Measurements from ENCODE around the gene TXNDC12.
"Not testable (repeated sequence)": the region's sequence is repeated elsewhere in the genome, so short reads cannot be mapped to it uniquely, and the experiment has no call there.

Gene TXNDC12

DNA sequence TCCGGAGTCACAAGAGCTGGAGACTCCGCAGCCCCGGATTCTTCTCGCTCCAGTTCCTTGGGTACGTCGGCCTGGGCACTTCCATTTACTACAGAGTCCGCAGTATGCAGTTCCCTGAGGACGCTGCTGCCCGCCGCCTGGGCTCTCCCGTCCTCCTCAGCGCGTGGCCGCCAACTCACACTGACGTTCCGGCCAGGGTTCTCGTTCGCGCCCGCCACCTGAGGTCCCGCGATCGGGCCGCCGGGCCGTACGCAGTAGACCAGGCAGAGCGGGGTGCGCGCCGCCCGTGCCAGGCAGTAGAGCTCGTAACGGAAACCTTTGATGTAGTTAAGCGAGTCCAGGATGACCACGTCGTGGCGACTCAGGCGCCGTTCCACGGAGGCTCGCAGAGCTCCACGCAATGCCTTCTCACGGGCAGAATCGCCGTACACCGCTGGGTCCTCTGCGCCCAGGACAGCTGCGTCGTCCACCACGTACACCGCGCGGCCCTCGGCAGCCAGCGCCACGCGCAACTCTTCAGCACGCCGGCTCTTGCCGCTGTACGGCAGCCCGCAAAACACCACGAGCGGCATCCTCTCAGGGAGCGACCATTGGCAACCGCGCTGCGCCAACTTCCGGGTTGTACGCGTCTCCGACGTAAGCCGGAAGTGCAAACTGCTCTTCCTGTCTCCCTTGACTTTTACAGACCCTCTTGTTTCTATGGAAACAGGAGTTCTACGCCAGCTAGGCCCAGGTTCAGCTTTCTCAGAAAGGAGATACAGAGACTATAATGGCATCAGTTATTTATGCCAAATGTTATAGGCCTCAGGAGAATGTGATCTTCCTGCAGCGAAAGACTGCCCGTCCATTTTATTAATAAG, 21.6 kb downstream of the TXNDC12 start, which contains the start of gene KTI12:
Gene KTI12 (minus strand): TSS at position 621 of the 860 bp plus-strand sequence. CDS start 49 bp downstream, at position 572.
- H3K27me3 Mint-ChIP-seq: no peaks in the 10 kb centered on the region
- H3K27ac Mint-ChIP-seq: peak within 1 kb of the TSS; percentile 97
- H3K4me3 Mint-ChIP-seq: peak within 1 kb of the TSS; percentile 95
- H3K4me1 Mint-ChIP-seq (ENCODE audit: low read depth): peaks cover 38% of the 10 kb centered on the region
- H3K9me3 Mint-ChIP-seq: no peaks in the 10 kb centered on the region
- DNase-seq: peak; percentile 86
- H3K36me3 Mint-ChIP-seq (ENCODE audit: low read depth): peaks cover 71% of the 10 kb centered on the region

DNA sequence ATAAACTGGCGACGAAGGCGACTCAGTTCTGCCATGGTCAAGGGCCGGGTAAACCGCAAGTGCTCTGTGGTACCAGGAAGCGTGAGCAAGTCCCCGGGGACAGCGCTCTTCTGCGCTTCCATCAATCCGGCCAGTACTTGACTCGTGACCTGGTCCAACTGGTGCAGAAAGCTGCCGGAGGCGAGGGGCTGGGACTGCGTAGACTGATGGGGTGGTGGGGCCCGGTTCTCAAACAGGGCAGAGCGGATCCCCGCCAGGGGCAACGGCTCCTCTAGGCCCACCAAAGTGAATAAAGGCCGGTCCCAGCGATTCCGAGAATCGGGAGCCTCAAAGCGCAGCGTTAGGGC, 22.2 kb downstream of the TXNDC12 start:
- peak overlapping the region; percentile 97 for H3K27ac Mint-ChIP-seq
- no peaks in the 10 kb centered on the region for H3K9me3 Mint-ChIP-seq
- no peak for DNase-seq
- peaks cover 69% of the 10 kb centered on the region for H3K36me3 Mint-ChIP-seq (ENCODE audit: low read depth)
- peak overlapping the region; percentile 95 for H3K4me3 Mint-ChIP-seq
- H3K27me3 Mint-ChIP-seq: no peaks in the 10 kb centered on the region
- H3K4me1 Mint-ChIP-seq (ENCODE audit: low read depth): peaks cover 38% of the 10 kb centered on the region

DNA sequence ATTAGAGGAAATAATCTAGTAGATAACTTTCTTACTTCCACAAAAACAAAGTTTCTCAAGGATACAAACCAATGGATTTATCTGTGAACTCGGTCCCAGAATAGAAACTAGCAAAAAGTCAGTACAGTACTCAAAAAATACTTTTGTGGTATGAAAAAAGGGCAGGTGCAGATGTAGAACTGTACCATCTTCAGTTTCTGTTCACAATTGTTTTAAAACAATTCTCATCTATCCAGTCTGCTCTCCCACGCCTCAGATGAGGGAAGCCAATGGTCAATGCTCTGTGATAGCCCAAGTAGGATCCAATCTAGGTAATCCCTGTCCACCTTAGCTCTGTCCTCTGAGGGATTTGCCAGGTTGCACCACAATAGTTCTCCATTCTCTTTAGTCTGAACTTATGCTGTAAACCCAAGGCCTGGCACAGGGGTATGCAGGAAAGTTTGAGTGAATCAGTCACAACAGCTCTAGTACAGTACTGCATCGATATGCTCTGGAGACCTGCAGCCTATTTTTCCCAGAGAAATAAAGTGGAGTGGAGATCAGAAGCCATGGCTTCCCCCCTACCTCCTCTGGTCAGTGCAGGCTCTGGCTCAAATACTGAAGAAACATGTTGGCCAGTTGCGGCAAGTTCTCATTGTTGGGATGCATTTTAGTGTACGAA, 22.7 kb downstream of the TXNDC12 start:
- no peak for DNase-seq
- peak overlapping the region; percentile 97 for H3K27ac Mint-ChIP-seq
- H3K9me3 Mint-ChIP-seq: no peaks in the 10 kb centered on the region
- H3K4me3 Mint-ChIP-seq: peak overlapping the region; percentile 95
- H3K4me1 Mint-ChIP-seq (ENCODE audit: low read depth): peaks cover 38% of the 10 kb centered on the region
- H3K27me3 Mint-ChIP-seq: no peaks in the 10 kb centered on the region
- H3K36me3 Mint-ChIP-seq (ENCODE audit: low read depth): peaks cover 66% of the 10 kb centered on the region

DNA sequence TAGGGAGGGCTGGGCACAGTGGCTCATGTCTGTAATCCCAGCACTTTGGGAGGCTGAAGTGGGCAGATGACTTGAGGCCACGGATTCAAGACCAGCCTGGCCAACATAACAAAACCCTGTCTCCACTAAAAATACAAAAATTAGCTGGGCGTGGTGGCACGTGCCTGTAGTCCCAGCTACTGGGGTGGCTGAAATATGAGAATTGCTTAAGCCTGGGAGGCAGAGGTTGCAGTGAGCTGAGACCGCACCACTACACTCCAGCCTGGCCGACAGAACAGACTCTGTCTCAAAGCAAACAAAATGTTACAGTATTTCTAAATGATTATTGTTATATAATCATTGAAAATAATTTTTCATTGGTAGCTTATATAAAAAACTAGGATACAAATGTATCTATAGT, 26.2 kb downstream of the TXNDC12 start:
- H3K4me3 Mint-ChIP-seq, H3K9me3 Mint-ChIP-seq, H3K27ac Mint-ChIP-seq, DNase-seq, H3K27me3 Mint-ChIP-seq: not testable (repeated sequence)
- peaks cover 72% of the 10 kb centered on the region for H3K36me3 Mint-ChIP-seq (ENCODE audit: low read depth)
- H3K4me1 Mint-ChIP-seq (ENCODE audit: low read depth): peaks cover 34% of the 10 kb centered on the region

DNA sequence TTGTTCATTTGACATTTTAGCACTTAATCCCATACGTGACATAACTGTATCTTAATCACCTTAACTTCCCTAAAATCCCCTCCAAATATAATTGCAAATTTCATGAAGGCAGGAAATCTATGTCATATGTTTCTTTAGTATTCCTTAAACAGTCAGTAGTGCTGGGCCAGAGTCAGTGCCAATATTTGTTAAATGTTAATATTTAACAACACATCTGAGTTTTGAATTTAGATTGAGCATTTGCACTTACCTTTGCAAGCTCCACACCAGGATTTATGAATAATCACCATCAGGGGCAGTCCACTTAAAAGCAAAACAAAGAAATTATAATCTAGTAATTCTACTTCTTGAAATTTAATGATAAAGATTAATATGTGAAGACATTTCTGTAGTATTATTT, 26.7 kb downstream of the TXNDC12 start:
- DNase-seq: no peak
- Mint-ChIP-seq H3K4me3 (no peak overlapping the region), H3K9me3 (no peaks in the 10 kb centered on the region), H3K27ac (no peak overlapping the region), H3K27me3 (no peaks in the 10 kb centered on the region), H3K4me1 (ENCODE audit: low read depth) (peaks cover 32% of the 10 kb centered on the region), H3K36me3 (ENCODE audit: low read depth) (peaks cover 73% of the 10 kb centered on the region)

DNA sequence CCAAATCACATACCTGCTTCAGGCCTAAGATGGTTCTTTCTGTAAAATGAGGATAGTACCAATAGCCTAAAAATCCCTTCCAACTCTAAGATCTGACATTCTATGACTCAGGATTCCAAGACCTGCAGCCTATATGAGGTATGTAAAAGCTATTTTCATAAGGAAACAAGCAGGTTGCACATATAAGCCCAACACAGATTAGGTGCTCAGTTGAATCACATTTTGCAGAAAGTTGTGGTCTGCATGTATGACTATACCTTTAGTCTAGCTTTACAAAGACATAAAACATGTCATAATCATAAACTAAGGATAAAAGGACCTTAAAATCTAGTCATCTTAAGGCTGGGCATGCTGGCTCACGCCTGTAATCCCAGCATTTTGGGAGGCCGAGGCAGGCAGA, 28.7 kb downstream of the TXNDC12 start:
- Mint-ChIP-seq H3K9me3 (no peaks in the 10 kb centered on the region), H3K4me1 (ENCODE audit: low read depth) (peaks cover 19% of the 10 kb centered on the region), H3K4me3 (no peak overlapping the region), H3K27me3 (no peaks in the 10 kb centered on the region), H3K36me3 (ENCODE audit: low read depth) (peaks cover 70% of the 10 kb centered on the region), H3K27ac (no peak overlapping the region)
- DNase-seq: no peak

DNA sequence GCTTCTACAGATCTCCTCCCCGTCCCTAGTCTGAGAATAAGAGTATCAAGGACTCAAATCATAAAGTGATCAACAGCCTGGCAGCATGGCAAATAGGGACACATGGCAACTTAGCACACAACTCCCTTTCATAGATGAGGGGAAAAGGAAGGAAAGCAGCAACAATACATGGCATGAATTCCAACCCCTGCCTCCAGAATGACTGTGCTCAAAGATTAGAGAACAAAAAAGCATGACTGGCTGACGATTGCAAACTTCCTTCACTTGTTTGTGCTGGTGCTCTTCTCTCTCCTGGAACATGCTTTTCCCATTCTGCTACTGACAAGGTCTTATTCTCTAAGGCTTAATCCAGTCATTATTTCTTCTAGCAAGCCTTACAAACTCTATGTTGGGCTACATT, 32.9 kb downstream of the TXNDC12 start:
- DNase-seq: no peak
- Mint-ChIP-seq H3K27me3 (no peaks in the 10 kb centered on the region), H3K36me3 (ENCODE audit: low read depth) (peaks cover 66% of the 10 kb centered on the region), H3K9me3 (no peaks in the 10 kb centered on the region), H3K4me1 (ENCODE audit: low read depth) (no peaks in the 10 kb centered on the region), H3K27ac (no peak overlapping the region), H3K4me3 (no peak overlapping the region)

DNA sequence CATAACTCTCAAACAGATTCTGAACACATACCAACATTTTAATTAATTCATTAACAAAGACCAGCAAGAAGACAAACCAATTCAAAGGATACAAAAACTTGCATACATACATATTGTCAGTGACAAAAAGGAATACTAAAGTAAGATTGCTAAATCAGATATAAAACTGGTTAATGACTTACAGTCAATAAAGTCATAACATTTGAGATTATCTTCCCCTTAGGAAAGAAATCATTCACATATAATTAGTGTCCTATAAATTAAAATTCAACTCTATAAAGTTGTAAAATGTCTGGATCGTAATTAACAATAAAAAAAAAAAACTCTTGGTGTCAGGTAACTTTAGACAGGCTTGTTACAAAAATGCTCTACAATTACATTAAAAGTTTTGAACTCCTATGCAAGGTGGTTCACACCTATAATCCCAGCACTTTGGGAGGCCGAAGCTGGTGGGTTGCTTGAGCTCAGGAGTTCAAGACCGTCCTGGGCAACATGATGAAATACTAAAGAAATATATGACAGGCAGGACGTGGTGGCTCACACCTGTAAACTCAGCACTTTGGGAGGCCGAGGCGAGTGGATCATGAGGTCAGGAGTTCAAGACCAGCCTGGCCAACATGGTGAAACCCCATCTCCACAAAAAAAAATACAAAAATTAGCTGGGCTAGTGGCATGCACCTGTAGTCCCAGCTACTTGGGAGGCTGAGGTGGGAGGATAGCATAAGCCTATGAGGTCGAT, 46.8 kb downstream of the TXNDC12 start:
- no peaks in the 10 kb centered on the region for H3K36me3 Mint-ChIP-seq (ENCODE audit: low read depth)
- H3K4me3 Mint-ChIP-seq: no peak overlapping the region
- H3K27me3 Mint-ChIP-seq: peaks cover 34% of the 10 kb centered on the region
- H3K4me1 Mint-ChIP-seq (ENCODE audit: low read depth): no peaks in the 10 kb centered on the region
- H3K27ac Mint-ChIP-seq: no peak overlapping the region
- no peaks in the 10 kb centered on the region for H3K9me3 Mint-ChIP-seq
- DNase-seq: no peak

DNA sequence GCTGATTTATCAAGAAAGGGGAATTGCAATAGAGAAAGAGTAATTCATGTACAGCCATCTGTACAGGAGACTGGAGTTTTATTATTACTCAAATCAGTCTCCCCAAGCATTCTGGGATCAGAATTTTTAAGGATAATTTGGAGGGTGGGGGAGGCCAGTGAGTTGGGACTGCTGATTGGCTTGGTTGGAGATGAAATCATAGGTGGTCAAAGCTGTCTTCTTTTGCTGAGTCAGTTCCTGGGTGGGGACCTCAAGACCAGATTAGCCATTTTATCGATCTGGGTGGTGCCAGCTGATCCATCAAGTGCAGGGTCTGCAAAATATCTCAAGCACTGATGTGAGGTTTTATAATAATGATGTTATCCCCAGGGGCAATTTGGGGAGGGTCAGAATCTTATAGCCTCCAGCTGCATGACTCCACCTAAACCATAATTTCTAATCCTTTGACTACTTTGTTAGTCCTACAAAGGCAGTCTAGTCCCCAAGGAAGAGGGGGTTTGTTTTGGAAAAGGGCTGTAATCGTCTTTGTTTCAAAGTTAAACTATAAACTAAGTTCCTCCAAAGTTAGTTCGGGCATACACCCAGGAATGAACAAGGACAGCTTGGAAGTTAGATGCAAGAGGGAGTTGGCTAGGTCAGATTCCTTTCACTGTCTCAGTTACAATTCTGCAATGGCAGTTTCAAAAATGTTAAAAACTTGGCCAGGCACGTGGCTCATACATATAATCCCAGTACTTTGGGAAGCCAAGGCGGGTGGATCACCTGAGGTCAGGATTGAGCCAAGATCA, 47.6 kb downstream of the TXNDC12 start:
- DNase-seq: no peak
- Mint-ChIP-seq H3K9me3 (no peaks in the 10 kb centered on the region), H3K27me3 (peaks cover 37% of the 10 kb centered on the region), H3K27ac (no peak overlapping the region), H3K4me1 (ENCODE audit: low read depth) (no peaks in the 10 kb centered on the region), H3K4me3 (no peak overlapping the region), H3K36me3 (ENCODE audit: low read depth) (no peaks in the 10 kb centered on the region)

DNA sequence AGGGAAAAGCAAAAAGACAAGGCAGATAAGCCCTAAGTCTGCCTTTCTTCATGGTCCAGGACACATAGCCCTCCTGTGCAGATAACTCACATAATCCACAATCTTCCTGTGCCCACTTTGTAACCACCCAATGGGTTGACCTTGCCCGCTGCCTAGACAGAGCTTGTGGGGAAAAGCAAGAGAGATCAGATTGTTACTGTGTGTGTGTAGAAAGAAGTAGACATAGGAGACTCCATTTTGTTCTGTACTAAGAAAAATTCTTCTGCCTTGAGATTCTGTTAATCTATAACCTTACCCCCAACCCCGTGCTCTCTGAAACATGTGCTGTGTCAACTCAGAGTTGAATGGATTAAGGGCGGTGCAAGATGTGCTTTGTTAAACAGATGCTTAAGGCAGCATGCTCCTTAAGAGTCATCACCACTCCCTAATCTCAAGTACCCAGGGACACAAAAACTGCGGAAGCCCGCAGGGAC, 48.9 kb downstream of the TXNDC12 start:
- DNase-seq; H3K36me3 Mint-ChIP-seq (ENCODE audit: low read depth): not testable (repeated sequence)

DNA sequence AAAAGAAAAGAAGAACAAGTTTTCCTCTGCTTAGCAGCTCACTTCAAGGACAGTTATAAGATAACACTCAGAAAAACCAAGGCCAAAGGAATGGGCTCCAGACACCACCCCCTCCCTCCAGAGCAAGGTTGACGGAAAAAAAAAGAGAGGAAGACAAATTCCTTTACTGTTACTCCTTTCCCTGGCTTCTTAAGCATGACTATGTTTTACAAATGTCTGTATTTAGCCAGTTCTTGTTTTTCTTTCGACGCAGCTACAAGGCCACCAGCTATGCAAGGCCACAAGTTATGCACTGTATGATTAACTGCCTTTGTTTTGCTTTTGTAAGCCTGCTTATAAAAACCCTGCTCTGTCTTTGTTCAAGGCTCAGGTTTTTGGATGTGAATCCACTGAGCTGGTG, 49.4 kb downstream of the TXNDC12 start:
- not testable (repeated sequence) for H3K27ac Mint-ChIP-seq; H3K4me1 Mint-ChIP-seq (ENCODE audit: low read depth); H3K9me3 Mint-ChIP-seq; DNase-seq; H3K4me3 Mint-ChIP-seq; H3K36me3 Mint-ChIP-seq (ENCODE audit: low read depth)
- peaks cover 37% of the 10 kb centered on the region for H3K27me3 Mint-ChIP-seq

More for the DNA sequence above, 48.9 kb downstream of the TXNDC12 start:
- not testable (repeated sequence) for H3K9me3 Mint-ChIP-seq; H3K4me1 Mint-ChIP-seq (ENCODE audit: low read depth); H3K4me3 Mint-ChIP-seq; H3K27ac Mint-ChIP-seq
- H3K27me3 Mint-ChIP-seq: peaks cover 37% of the 10 kb centered on the region

DNA sequence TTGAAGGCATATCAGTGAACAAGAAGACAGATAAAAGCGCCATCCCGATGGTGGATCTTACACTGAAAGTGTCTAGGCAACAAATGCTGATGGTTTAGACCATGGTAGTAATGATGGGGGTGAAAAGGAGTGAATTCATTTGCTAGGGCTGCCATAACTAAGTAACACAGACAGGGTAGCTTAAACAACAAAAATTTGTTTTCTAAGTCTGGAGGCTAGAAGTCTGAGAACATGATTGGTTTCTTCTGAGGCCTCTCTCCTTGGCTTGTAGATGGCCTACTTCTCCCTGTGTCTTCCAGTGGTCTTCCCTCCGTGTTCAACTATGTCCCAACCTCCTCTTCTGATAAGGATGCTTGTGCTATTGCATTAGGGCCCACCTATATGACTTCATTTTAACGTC, 51.1 kb downstream of the TXNDC12 start:
- H3K4me3 Mint-ChIP-seq: no peak overlapping the region
- no peaks in the 10 kb centered on the region for H3K9me3 Mint-ChIP-seq
- no peaks in the 10 kb centered on the region for H3K36me3 Mint-ChIP-seq (ENCODE audit: low read depth)
- peaks cover 37% of the 10 kb centered on the region for H3K27me3 Mint-ChIP-seq
- DNase-seq: no peak
- H3K4me1 Mint-ChIP-seq (ENCODE audit: low read depth): no peaks in the 10 kb centered on the region
- no peak overlapping the region for H3K27ac Mint-ChIP-seq

DNA sequence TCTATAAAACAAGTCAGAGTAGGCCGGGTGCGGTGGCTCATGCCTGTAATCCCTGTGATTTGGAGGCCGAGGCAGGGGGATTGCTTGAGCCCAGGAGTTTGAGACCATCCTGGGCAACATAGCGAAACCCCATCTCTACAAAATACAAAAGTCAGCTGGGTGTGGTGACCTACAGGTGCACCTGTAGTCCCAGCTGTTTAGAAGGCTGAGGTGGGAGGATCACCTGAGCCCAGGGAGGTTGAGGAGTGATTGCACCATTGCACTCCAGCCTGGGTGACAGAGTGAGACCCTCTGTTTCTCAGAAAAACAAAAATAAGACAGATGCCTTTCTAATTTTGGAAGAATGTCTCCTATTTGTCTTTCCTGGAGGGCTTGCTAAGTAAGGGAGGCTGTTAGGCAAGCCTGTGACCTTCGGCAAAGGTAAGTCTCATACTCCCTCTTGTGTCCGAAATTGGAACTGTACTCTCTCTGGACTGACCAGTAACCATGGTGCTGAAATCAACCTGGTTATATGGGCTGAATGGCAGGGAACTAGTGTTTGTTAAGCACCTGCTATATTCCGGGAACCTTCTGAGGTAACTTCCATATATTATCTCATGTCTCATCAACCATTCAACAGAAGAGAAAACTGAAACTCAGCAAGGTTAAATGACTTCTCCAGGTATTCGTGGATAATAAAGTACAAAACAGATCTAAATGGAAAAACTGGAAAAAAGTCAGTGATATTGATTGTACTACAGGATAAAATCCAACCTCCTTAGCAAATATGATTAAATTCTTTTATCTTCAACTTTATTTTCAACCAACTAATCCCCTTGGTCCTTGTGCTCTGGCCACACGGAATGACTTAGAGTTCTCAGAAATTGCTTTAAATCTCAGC, 52.7 kb downstream of the TXNDC12 start:
- no peak overlapping the region for H3K27ac Mint-ChIP-seq
- no peak for DNase-seq
- H3K4me3 Mint-ChIP-seq: no peak overlapping the region
- H3K27me3 Mint-ChIP-seq: peaks cover 26% of the 10 kb centered on the region
- no peaks in the 10 kb centered on the region for H3K36me3 Mint-ChIP-seq (ENCODE audit: low read depth)
- no peaks in the 10 kb centered on the region for H3K9me3 Mint-ChIP-seq
- H3K4me1 Mint-ChIP-seq (ENCODE audit: low read depth): no peaks in the 10 kb centered on the region
